ENCODE measurements around the gene RCAN2. TPM values are rescaled to one million over a fixed set of nuclear protein-coding genes. Genes with fewer than 3 reads are reported as not detected.
A peak's percentile ranks its signal among the peaks of the same experiment; 100 is the strongest.

The RCAN2 gene
- total and polyA plus RNA-seq, 11 donors, result 86.4 to 331 (median 311) TPM

- Histone ChIP-seq H3K36me3 (no peaks in the 10 kb centered on the region), H3K9me3 (no peaks in the 10 kb centered on the region), H3K4me3 (no peak overlapping the region), H3K27me3 (no peaks in the 10 kb centered on the region), H3K4me1 (peaks cover 7 to 79% (median 35%) of the 10 kb centered on the region in 12 donors), H3K27ac (peak overlapping the region in 9 of 12 donors; percentile 6 to 69 (median 60))
- ATAC-seq (peak in 3 of 4 donors; percentile 44 to 56 (median 56)), DNase-seq (peak in 4 of 5 donors; percentile 32 to 37 (median 34))
- WGBS, 4 donors, result 73 to 82% (median 79%) methylated on average over 2 of the region's 2 CpGs
- TF ChIP-seq CTCF (IDR thresholded peaks at IDR 0.05) (no peak), POLR2A (IDR thresholded peaks at IDR 0.05) (no peak)
- intact Hi-C loops (cut with DNase I), result no loop called here
Observed at GRCh38 chr6:46352541-46353268, 138.5 kb downstream of the RCAN2 start.

GRCh38 chr6:46350714-46351113 is 140.5 kb downstream of the RCAN2 start:
- H3K4me3 ChIP-seq, result no peak overlapping the region
- peak overlapping the region in 5 of 12 donors; percentile 3 to 64 (median 19) for H3K27ac ChIP-seq
- H3K4me1 ChIP-seq, result peaks cover 7 to 68% (median 23%) of the 10 kb centered on the region in 12 donors
- 37 to 53% (median 45%) methylated on average over 1 of the region's 1 CpG for WGBS, 4 donors
- H3K27me3 ChIP-seq, result no peaks in the 10 kb centered on the region
- no peaks in the 10 kb centered on the region for H3K36me3 ChIP-seq
- intact Hi-C loops (cut with DNase I), result no loop called here
- TF ChIP-seq CTCF (IDR thresholded peaks at IDR 0.05) (no peak), POLR2A (IDR thresholded peaks at IDR 0.05) (no peak)
- DNase-seq (peak in 1 of 5 donors; percentile 33), ATAC-seq (peak in 3 of 4 donors; percentile 21 to 40 (median 21))
- peaks cover 0 to 10% (median 0%) of the 10 kb centered on the region in 12 donors for H3K9me3 ChIP-seq

- ATAC-seq (peak in 3 of 4 donors; percentile 19 to 41 (median 21)), DNase-seq (no peak)
- intact Hi-C loops (cut with DNase I), result no loop called here
- Histone ChIP-seq H3K4me3 (no peak overlapping the region), H3K4me1 (peaks cover 0 to 44% (median 16%) of the 10 kb centered on the region in 12 donors), H3K27ac (peak overlapping the region in 4 of 12 donors; percentile 4 to 58 (median 14)), H3K36me3 (no peaks in the 10 kb centered on the region), H3K27me3 (no peaks in the 10 kb centered on the region), H3K9me3 (peaks cover 0 to 16% (median 0%) of the 10 kb centered on the region in 12 donors)
- WGBS, 4 donors, result 61 to 78% (median 68%) methylated on average over 3 of the region's 3 CpGs
- no peak for TF ChIP-seq CTCF (IDR thresholded peaks at IDR 0.05)
- no peak for TF ChIP-seq POLR2A (IDR thresholded peaks at IDR 0.05)
Observed at GRCh38 chr6:46347669-46348068, 143.6 kb downstream of the RCAN2 start.

- ATAC-seq, result no peak
- DNase-seq, result no peak
- no peaks in the 10 kb centered on the region for H3K27me3 ChIP-seq
- intact Hi-C loops (cut with DNase I), result no loop called here
- no peak overlapping the region for H3K4me3 ChIP-seq
- H3K9me3 ChIP-seq, result peaks cover 0 to 2% (median 0%) of the 10 kb centered on the region in 12 donors
- no peak overlapping the region for H3K27ac ChIP-seq
- H3K4me1 ChIP-seq, result peaks cover 0 to 16% (median 2%) of the 10 kb centered on the region in 12 donors
- H3K36me3 ChIP-seq, result no peaks in the 10 kb centered on the region
- TF ChIP-seq POLR2A (IDR thresholded peaks at IDR 0.05), result no peak
- no peak for TF ChIP-seq CTCF (IDR thresholded peaks at IDR 0.05)
- WGBS, 4 donors, result 85 to 95% (median 91%) methylated on average over 2 of the region's 2 CpGs
Observed at GRCh38 chr6:46340246-46340645, 151.0 kb downstream of the RCAN2 start.

All from heart left ventricle (tissue), 16 donors.